ENCODE results near the gene WNT8B. TPM values are rescaled to one million over a fixed set of nuclear protein-coding genes. Genes with fewer than 3 reads are reported as not detected.

The WNT8B gene
- polyA plus RNA-seq, result not detected

GRCh38 chr10:100462709-100463108 lies at the start of gene WNT8B:
WNT8B (plus strand) TSS chr10:100463009; CDS start chr10:100463169, 160 bp downstream.
- Histone ChIP-seq H3K9me3 (ENCODE audit: control insufficient read depth in 2 of 2, insufficient read depth in 1 of 2, low read depth in 1 of 2, low read length in 1 of 2) (no peaks in the 10 kb centered on the region), H3K27me3 (ENCODE audit: control insufficient read depth in 1 of 2, insufficient read depth in 2 of 2, low read length in 2 of 2) (no peaks in the 10 kb centered on the region), H3K36me3 (ENCODE audit: control insufficient read depth in 2 of 2, insufficient read depth in 2 of 2, low read length in 1 of 2) (no peaks in the 10 kb centered on the region), H3K4me3 (ENCODE audit: low read depth in 1 of 2, low read length in 2 of 2) (no peak within 1 kb of the TSS), H3K4me1 (ENCODE audit: control insufficient read depth in 2 of 2, insufficient read depth in 2 of 2, low read length in 1 of 2) (no peaks in the 10 kb centered on the region), H3K27ac (ENCODE audit: low read depth in 2 of 2, low read length in 1 of 2) (no peak within 1 kb of the TSS)
- WGBS, 2 donors, result 57 to 58% methylated on average over 4 of the region's 4 CpGs

- Histone ChIP-seq H3K27ac (ENCODE audit: low read depth in 2 of 2, low read length in 1 of 2) (no peak overlapping the region), H3K9me3 (ENCODE audit: control insufficient read depth in 2 of 2, insufficient read depth in 1 of 2, low read depth in 1 of 2, low read length in 1 of 2) (no peaks in the 10 kb centered on the region), H3K27me3 (ENCODE audit: control insufficient read depth in 1 of 2, insufficient read depth in 2 of 2, low read length in 2 of 2) (no peaks in the 10 kb centered on the region), H3K4me1 (ENCODE audit: control insufficient read depth in 2 of 2, insufficient read depth in 2 of 2, low read length in 1 of 2) (no peaks in the 10 kb centered on the region), H3K36me3 (ENCODE audit: control insufficient read depth in 2 of 2, insufficient read depth in 2 of 2, low read length in 1 of 2) (no peaks in the 10 kb centered on the region), H3K4me3 (ENCODE audit: low read depth in 1 of 2, low read length in 2 of 2) (no peak overlapping the region)
- WGBS, 2 donors, result 76 to 81% methylated on average over 3 of the region's 3 CpGs
Measured at GRCh38 chr10:100413173-100413572, 49.6 kb upstream of the WNT8B start.

- no peaks in the 10 kb centered on the region for H3K9me3 ChIP-seq (ENCODE audit: control insufficient read depth in 2 of 2, insufficient read depth in 1 of 2, low read depth in 1 of 2, low read length in 1 of 2)
- no peak overlapping the region for H3K4me3 ChIP-seq (ENCODE audit: low read depth in 1 of 2, low read length in 2 of 2)
- H3K27me3 ChIP-seq (ENCODE audit: control insufficient read depth in 1 of 2, insufficient read depth in 2 of 2, low read length in 2 of 2), result no peaks in the 10 kb centered on the region
- H3K27ac ChIP-seq (ENCODE audit: low read depth in 2 of 2, low read length in 1 of 2), result no peak overlapping the region
- WGBS, 2 donors, result 86% methylated on average over 4 of the region's 4 CpGs
- H3K4me1 ChIP-seq (ENCODE audit: control insufficient read depth in 2 of 2, insufficient read depth in 2 of 2, low read length in 1 of 2), result no peaks in the 10 kb centered on the region
- no peaks in the 10 kb centered on the region for H3K36me3 ChIP-seq (ENCODE audit: control insufficient read depth in 2 of 2, insufficient read depth in 2 of 2, low read length in 1 of 2)
Measured at GRCh38 chr10:100419911-100420449, 42.8 kb upstream of the WNT8B start.

- Histone ChIP-seq H3K27me3 (ENCODE audit: control insufficient read depth in 1 of 2, insufficient read depth in 2 of 2, low read length in 2 of 2) (no peaks in the 10 kb centered on the region), H3K36me3 (ENCODE audit: control insufficient read depth in 2 of 2, insufficient read depth in 2 of 2, low read length in 1 of 2) (no peaks in the 10 kb centered on the region), H3K9me3 (ENCODE audit: control insufficient read depth in 2 of 2, insufficient read depth in 1 of 2, low read depth in 1 of 2, low read length in 1 of 2) (no peaks in the 10 kb centered on the region), H3K4me1 (ENCODE audit: control insufficient read depth in 2 of 2, insufficient read depth in 2 of 2, low read length in 1 of 2) (no peaks in the 10 kb centered on the region), H3K27ac (ENCODE audit: low read depth in 2 of 2, low read length in 1 of 2) (no peak overlapping the region), H3K4me3 (ENCODE audit: low read depth in 1 of 2, low read length in 2 of 2) (no peak overlapping the region)
- WGBS, 2 donors, result 98 to 100% methylated on average over 2 of the region's 2 CpGs
Measured at GRCh38 chr10:100427374-100427773, 35.4 kb upstream of the WNT8B start.

GRCh38 chr10:100433253-100434240 lies 29.3 kb upstream of the WNT8B start:
- 19 to 23% methylated on average over 13 of the region's 13 CpGs for WGBS, 2 donors
- H3K9me3 ChIP-seq (ENCODE audit: control insufficient read depth in 2 of 2, insufficient read depth in 1 of 2, low read depth in 1 of 2, low read length in 1 of 2), result no peaks in the 10 kb centered on the region
- H3K36me3 ChIP-seq (ENCODE audit: control insufficient read depth in 2 of 2, insufficient read depth in 2 of 2, low read length in 1 of 2), result no peaks in the 10 kb centered on the region
- H3K27ac ChIP-seq (ENCODE audit: low read depth in 2 of 2, low read length in 1 of 2), result no peak overlapping the region
- H3K4me1 ChIP-seq (ENCODE audit: control insufficient read depth in 2 of 2, insufficient read depth in 2 of 2, low read length in 1 of 2), result no peaks in the 10 kb centered on the region
- no peaks in the 10 kb centered on the region for H3K27me3 ChIP-seq (ENCODE audit: control insufficient read depth in 1 of 2, insufficient read depth in 2 of 2, low read length in 2 of 2)
- H3K4me3 ChIP-seq (ENCODE audit: low read depth in 1 of 2, low read length in 2 of 2), result no peak overlapping the region

GRCh38 chr10:100436255-100436654 lies 26.6 kb upstream of the WNT8B start:
- Histone ChIP-seq H3K27me3 (ENCODE audit: control insufficient read depth in 1 of 2, insufficient read depth in 2 of 2, low read length in 2 of 2) (no peaks in the 10 kb centered on the region), H3K4me1 (ENCODE audit: control insufficient read depth in 2 of 2, insufficient read depth in 2 of 2, low read length in 1 of 2) (no peaks in the 10 kb centered on the region), H3K4me3 (ENCODE audit: low read depth in 1 of 2, low read length in 2 of 2) (no peak overlapping the region), H3K27ac (ENCODE audit: low read depth in 2 of 2, low read length in 1 of 2) (no peak overlapping the region), H3K36me3 (ENCODE audit: control insufficient read depth in 2 of 2, insufficient read depth in 2 of 2, low read length in 1 of 2) (no peaks in the 10 kb centered on the region), H3K9me3 (ENCODE audit: control insufficient read depth in 2 of 2, insufficient read depth in 1 of 2, low read depth in 1 of 2, low read length in 1 of 2) (no peaks in the 10 kb centered on the region)
- WGBS, 2 donors, result 68 to 76% methylated on average over 3 of the region's 3 CpGs

- WGBS, 2 donors, result 82 to 91% methylated on average over 6 of the region's 6 CpGs
- no peak overlapping the region for H3K4me3 ChIP-seq (ENCODE audit: low read depth in 1 of 2, low read length in 2 of 2)
- H3K27ac ChIP-seq (ENCODE audit: low read depth in 2 of 2, low read length in 1 of 2), result no peak overlapping the region
- H3K4me1 ChIP-seq (ENCODE audit: control insufficient read depth in 2 of 2, insufficient read depth in 2 of 2, low read length in 1 of 2), result no peaks in the 10 kb centered on the region
- no peaks in the 10 kb centered on the region for H3K36me3 ChIP-seq (ENCODE audit: control insufficient read depth in 2 of 2, insufficient read depth in 2 of 2, low read length in 1 of 2)
- no peaks in the 10 kb centered on the region for H3K9me3 ChIP-seq (ENCODE audit: control insufficient read depth in 2 of 2, insufficient read depth in 1 of 2, low read depth in 1 of 2, low read length in 1 of 2)
- no peaks in the 10 kb centered on the region for H3K27me3 ChIP-seq (ENCODE audit: control insufficient read depth in 1 of 2, insufficient read depth in 2 of 2, low read length in 2 of 2)
Measured at GRCh38 chr10:100438674-100439315, 24.0 kb upstream of the WNT8B start.

GRCh38 chr10:100442548-100442947 lies 20.3 kb upstream of the WNT8B start:
- WGBS, 2 donors, result 46 to 53% methylated on average over 3 of the region's 3 CpGs

GRCh38 chr10:100446130-100446761 lies 16.6 kb upstream of the WNT8B start:
- Histone ChIP-seq H3K4me1 (ENCODE audit: control insufficient read depth in 2 of 2, insufficient read depth in 2 of 2, low read length in 1 of 2) (no peaks in the 10 kb centered on the region), H3K27ac (ENCODE audit: low read depth in 2 of 2, low read length in 1 of 2) (no peak overlapping the region), H3K27me3 (ENCODE audit: control insufficient read depth in 1 of 2, insufficient read depth in 2 of 2, low read length in 2 of 2) (no peaks in the 10 kb centered on the region), H3K4me3 (ENCODE audit: low read depth in 1 of 2, low read length in 2 of 2) (no peak overlapping the region), H3K9me3 (ENCODE audit: control insufficient read depth in 2 of 2, insufficient read depth in 1 of 2, low read depth in 1 of 2, low read length in 1 of 2) (peaks cover 0 to 3% of the 10 kb centered on the region in 2 donors), H3K36me3 (ENCODE audit: control insufficient read depth in 2 of 2, insufficient read depth in 2 of 2, low read length in 1 of 2) (no peaks in the 10 kb centered on the region)
- 77 to 79% methylated on average over 4 of the region's 4 CpGs for WGBS, 2 donors

More at GRCh38 chr10:100442548-100442947, 20.3 kb upstream of the WNT8B start:
- H3K27me3 ChIP-seq (ENCODE audit: control insufficient read depth in 1 of 2, insufficient read depth in 2 of 2, low read length in 2 of 2), result no peaks in the 10 kb centered on the region
- H3K9me3 ChIP-seq (ENCODE audit: control insufficient read depth in 2 of 2, insufficient read depth in 1 of 2, low read depth in 1 of 2, low read length in 1 of 2), result peaks cover 0 to 3% of the 10 kb centered on the region in 2 donors
- no peaks in the 10 kb centered on the region for H3K4me1 ChIP-seq (ENCODE audit: control insufficient read depth in 2 of 2, insufficient read depth in 2 of 2, low read length in 1 of 2)
- no peaks in the 10 kb centered on the region for H3K36me3 ChIP-seq (ENCODE audit: control insufficient read depth in 2 of 2, insufficient read depth in 2 of 2, low read length in 1 of 2)
- no peak overlapping the region for H3K27ac ChIP-seq (ENCODE audit: low read depth in 2 of 2, low read length in 1 of 2)
- H3K4me3 ChIP-seq (ENCODE audit: low read depth in 1 of 2, low read length in 2 of 2), result no peak overlapping the region
